MM.1S (cell line): Measurements from ENCODE around the gene BTBD1.

Experiments
- EZH2 ChIP-seq: fragments of 300-600 bp; sonication (generic); optimal IDR thresholded peaks from 2 replicates; pipeline ENCODE3; 2017; ENCODE audit warnings: low read depth, mild to moderate bottlenecking, antibody characterized with exemption, low read length, mixed read lengths
- TF ChIP-seq, protein P1 (sequence below): fragments of 300-600 bp; sonication (generic); IDR thresholded peaks from 2 replicates; pipeline ENCODE4 v1.5.1; 2016; ENCODE audit warnings: antibody characterized with exemption, low read length, mixed read lengths

DNA sequence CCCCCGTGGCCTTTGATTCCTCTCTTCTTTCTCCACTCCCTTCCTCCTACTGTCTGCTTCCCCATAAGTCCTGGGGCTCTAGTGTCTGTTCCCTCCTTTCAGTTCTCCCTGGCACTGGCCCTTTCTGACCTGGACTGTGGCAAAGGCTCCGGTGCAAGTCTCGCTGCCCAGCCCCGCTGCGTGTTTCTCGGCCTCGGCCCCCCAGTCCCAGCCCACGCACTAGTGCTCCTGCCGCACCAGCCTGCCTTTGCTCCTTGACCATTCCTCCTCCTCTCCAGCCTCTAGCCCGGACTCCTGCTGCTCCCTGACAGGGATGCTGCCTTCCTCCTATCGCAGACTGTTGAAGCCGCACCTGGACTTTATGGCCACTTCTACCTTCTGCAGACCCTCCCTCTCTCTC is 42.5 kb upstream of the BTBD1 start:
- TF ChIP-seq, protein P1, sequence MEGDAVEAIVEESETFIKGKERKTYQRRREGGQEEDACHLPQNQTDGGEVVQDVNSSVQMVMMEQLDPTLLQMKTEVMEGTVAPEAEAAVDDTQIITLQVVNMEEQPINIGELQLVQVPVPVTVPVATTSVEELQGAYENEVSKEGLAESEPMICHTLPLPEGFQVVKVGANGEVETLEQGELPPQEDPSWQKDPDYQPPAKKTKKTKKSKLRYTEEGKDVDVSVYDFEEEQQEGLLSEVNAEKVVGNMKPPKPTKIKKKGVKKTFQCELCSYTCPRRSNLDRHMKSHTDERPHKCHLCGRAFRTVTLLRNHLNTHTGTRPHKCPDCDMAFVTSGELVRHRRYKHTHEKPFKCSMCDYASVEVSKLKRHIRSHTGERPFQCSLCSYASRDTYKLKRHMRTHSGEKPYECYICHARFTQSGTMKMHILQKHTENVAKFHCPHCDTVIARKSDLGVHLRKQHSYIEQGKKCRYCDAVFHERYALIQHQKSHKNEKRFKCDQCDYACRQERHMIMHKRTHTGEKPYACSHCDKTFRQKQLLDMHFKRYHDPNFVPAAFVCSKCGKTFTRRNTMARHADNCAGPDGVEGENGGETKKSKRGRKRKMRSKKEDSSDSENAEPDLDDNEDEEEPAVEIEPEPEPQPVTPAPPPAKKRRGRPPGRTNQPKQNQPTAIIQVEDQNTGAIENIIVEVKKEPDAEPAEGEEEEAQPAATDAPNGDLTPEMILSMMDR = no peak
- no peak for TF ChIP-seq EZH2
